HG02885 (cell line): ENCODE results near the gene HPDL.

Source experiments
- ATAC-seq: cut with Tn5 transposase; IDR thresholded peaks from one replicate; pipeline ENCODE4 v1.9.1; 2021; ENCODE audit warnings: mild to moderate bottlenecking; ENCODE audit not compliant: unreplicated experiment, poor library complexity

The HPDL gene

GRCh38 chr1:45321444-45321843 lies 5.3 kb upstream of the HPDL start:
- no peak for ATAC-seq

DNA sequence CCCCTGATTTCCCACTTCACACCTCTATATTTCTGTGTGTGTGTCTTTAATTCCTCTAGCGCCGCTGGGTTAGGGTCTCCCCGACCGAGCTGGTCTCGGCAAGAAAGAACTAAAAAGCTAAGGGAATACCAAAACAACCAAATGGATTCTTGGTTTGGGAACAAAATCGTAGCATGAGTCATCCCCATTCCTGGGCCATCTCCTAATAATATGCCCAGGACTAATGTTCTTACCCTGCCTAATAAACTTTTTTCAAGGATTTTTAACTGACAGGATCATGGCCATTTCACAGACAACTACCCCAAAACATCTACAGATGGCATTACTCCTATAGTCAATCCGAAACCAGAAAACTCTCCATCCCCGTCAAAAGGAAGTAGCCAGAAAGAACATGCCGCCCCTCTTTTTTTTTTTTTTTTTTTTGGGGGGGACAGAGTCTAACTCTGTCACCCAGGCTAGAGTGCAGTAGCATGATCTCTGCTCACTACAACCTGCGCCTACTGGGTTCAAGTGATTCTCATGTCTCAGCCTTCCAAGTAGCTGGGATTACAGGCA lies 4.1 kb upstream of the HPDL start:
- no peak for ATAC-seq

DNA sequence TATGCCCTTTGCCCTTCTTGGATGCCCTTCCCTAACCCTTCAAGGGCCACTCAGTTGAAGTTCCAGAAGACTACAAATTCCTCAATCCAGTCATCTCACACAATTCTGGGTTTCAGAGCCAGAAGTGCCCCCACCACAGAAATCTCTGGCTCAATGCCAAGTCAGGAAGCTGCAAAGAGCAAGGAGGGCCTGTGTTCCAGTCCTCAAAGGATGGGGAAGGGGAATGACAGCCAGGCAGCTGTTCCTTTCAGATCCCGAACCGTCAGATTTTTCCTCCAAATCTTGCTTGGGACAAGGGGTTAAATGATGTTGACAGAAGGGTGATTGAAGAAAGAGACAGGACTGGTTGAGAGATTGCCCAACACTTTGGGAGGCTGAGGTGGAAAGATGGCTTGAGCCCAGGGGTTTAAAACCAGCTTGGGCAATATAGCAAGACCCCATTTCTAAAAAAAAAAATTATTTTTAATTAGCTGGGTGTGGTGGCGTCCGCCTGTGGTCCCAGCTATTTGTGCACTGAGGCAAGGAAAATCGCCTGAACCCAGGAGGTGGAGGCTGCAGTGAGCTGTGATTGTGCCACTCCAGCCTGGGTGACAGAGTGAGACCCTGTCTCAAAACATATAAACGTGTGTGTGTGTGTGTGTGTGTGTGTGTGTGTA lies 716 bp upstream of the HPDL start:
- ATAC-seq, result no peak

DNA sequence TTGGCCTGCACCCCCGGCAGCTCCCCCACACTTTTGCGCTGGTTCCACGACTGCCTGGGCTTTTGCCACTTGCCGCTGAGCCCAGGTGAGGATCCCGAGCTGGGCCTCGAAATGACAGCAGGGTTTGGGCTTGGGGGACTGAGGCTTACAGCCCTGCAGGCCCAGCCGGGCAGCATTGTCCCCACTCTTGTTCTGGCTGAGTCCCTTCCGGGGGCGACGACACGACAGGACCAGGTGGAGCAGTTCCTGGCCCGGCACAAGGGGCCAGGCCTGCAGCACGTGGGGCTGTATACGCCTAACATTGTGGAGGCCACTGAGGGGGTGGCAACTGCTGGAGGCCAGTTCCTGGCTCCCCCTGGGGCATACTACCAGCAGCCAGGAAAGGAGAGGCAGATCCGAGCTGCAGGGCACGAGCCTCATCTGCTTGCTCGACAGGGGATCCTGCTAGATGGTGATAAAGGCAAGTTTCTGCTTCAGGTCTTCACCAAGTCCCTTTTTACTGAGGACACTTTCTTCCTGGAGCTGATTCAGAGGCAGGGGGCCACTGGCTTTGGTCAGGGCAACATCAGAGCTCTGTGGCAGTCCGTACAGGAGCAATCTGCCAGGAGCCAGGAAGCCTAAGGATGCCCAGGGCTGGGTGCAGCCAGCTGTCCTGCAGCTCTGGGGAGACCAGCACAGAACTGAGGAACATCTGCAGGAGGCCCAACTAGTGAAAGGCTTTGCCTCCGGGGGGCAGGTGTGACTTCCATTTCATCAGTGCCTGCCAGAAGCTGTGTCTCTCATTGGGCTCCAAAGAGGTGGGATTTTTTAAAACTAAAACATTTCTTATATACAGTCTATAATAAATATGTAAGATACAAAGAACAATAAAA lies 1.2 kb downstream of the HPDL start:
- ATAC-seq, result peak; percentile 26

DNA sequence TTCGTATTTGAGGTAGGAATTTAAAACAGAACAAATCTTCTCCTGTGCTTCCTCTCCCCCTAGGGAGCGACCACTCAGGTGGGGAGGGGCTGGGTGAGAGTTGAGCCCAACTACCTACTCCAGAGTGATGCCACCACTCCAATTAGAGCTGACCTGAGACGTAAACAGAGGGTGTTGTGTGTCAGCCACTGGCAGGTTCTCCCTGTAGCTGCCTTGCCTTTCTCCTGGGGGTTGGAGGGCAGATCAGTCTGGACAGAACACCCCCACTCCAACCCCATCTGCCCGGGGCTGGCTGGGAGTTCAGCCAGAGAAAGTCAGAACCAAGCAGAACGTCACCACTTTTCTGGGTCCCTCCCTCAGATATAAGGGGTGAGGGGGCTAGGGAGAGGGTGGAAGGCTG lies 2.0 kb downstream of the HPDL start:
- no peak for ATAC-seq

- no peak for ATAC-seq
Observed at GRCh38 chr1:45329445-45329844, 2.8 kb downstream of the HPDL start.

GRCh38 chr1:45331436-45332345 lies 5.0 kb downstream of the HPDL start:
- ATAC-seq, result no peak

GRCh38 chr1:45332346-45332720 lies 5.6 kb downstream of the HPDL start:
- no peak for ATAC-seq

DNA sequence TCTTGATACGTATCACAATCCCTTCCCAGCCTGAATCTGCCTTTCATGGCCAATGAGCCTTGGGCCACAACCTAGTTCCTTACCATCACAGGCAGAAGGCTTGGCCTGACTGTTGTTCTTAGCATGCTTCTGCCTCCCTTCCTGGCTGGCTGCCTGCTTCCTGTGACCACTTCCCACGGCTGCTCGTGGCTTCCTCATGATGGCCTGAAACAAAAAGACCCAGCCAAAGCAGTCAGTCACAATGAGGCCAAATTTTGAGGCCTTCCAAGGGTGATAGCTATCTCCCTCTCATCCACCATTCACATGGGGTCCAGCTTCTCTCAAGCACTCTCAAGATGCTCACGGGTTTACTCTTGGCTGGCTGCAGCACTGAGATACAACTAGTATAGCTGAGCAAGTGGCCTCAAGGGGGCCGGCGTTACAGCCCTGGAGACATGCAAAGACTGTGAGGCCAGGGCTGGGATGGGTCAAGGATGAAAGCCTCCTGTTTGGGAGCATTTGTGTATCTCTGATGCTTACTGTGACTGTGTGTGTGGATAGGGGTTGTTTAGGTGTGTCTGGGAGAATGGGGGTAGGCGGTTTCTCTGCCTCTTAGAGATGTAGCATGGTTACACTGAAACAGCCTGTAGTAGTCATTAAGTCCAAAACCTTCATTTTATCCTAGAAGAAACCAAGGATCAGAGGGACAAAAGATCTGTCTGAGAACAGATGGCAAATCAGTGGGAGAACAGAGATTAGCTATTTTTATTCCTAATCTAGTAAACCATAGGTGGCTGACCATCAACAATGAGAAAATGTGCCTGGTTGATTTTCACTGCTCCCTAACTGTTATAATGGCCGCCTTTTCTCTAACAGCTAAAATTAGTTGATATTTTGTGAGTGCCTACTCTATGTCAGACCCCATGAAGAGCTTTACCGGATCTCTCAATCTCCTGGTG lies 7.9 kb downstream of the HPDL start:
- ATAC-seq, result no peak

DNA sequence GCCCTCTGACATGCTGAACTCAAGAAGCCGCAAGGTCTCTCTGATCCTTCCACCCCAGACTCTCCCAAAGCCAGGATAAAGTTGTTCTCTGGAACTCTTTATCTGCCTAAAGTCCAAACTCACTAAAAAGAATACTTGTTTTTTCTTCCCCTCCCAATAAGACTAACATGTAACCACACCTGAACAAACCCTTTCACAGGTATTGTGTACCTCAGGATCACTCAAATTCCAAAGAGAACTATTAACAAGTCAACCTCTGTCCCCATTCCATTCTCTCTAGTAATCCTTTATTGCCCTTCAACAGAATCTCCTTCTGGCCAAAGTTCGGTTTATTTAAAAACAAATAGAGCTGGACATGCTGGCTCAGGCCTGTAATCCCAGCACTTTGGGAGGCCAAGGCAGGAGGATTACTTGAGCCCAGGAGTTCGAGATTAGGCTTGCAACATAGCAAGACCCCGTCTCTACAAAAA lies 9.2 kb downstream of the HPDL start:
- ATAC-seq, result no peak

DNA sequence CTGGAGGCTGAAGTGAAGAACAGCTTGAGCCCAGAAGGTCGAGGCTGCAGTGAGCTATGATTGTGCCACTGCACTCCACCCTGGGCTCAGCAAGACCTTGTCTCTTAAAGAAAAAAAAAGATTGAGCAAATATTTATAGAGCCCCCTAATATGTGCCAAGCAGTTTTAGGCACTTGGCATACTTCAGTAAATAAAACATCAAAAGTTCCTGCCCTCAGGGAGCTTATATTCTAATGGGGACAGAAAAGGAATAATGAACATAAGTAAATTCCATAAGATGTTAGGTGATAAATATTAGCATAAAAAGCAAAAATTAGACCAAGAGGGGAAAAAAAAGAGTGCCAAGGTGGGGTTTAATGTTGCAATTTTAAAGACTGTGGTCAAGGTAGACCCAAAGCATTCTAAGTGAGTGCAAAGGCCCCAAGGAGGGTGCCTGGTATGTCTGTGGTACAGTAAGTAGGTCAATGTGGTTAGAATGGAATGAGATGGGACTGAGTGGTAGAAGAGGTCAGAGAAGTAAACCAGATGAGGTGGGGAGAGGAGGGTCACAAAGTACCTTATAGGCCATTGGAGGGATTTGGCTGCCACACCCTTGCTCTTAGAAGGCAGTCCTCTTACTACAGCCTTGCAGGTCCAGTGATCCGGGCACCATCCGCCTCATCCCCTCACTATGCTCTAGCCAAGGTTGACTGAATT lies 11.1 kb downstream of the HPDL start:
- no peak for ATAC-seq

- ATAC-seq, result peak; percentile 88
Observed at GRCh38 chr1:45339789-45340558, 13.3 kb downstream of the HPDL start, which contains the start of the genes MUTYH and TOE1. Gene MUTYH, minus strand, starts transcription at chr1:45340440. Its CDS starts 5,935 bp downstream, at chr1:45334505. Gene TOE1, plus strand, starts transcription at chr1:45340170. Its CDS starts 83 bp downstream, at chr1:45340253.

DNA sequence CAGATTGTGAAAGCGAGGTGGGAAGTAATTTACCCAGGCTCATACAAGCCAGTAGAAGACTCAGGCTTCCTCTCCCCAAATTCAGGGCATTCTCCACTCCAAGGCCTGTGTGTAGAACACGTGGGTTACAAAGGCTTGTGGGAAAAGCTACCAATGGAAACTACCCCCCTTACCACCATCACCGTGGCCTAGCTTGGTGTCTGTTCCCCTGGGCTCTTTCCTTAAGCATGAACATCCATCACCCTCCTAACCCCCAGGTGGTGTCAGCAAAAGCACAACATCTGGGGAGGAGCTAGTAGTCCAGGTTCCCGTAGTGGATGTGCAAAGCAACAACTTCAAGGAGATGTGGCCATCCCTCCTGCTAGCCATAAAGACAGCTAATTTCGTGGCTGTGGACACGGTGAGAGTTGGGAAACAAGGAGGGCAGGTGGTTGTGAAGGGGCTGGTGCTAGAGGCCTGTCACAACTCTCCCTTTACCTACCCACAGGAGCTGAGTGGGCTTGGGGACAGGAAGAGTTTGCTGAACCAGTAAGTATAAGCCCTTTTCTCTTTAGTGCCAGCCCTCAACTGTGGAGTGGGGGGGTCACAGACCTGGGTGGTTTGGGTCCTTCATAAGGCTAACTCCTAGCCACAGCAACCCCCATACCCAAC lies 14.2 kb downstream of the HPDL start:
- ATAC-seq, result no peak

DNA sequence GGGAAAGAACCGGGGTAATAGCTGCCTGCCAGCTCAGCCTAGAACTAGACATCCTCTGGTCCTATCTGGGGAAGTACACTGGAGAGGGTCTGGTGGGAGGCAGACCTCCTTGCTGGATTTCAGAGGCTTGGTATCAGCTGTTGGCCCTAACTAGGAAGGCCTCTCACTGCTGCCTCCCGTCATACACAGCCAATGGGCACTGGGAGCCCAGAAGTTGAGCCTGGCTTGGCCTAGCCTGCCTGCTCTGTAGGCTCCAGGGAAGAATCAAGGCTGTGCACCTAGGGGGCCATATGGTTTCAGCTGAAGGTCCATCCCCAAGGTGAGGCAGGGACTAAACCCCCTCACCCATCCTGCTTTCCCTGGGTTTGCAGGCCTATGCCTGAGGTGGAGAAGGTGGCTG lies 17.8 kb downstream of the HPDL start:
- no peak for ATAC-seq

- ATAC-seq, result no peak
Observed at GRCh38 chr1:45345014-45345413, 18.3 kb downstream of the HPDL start.

DNA sequence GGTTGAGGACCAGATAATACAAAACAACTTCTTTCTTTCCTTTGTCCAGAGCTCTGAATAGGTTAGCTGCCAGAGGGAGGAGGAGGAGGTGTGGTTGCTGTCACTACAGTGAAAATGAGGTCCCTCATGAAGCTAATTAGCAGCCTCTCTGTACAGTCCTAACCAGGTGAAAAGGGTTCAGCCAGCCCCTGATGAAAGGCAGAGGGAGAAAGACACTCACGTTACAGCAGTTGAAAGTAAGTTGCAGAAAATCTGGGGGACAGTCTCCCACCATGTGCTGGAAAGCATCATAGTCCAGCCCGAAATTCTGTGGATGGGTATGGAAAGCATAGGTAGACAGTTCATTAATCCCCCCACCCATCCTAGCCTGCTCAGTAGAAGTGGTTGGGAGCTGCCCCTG lies 19.8 kb downstream of the HPDL start:
- ATAC-seq, result no peak

- no peak for ATAC-seq
Observed at GRCh38 chr1:45348020-45348419, 21.3 kb downstream of the HPDL start.
